Panc1 (cell line): Measurements from ENCODE around the gene BCL2. TPM values are rescaled to one million over a fixed set of nuclear protein-coding genes. Genes with fewer than 3 reads are reported as not detected.

Source experiments
- ATAC-seq: fragments of 200-7000 bp; cut with Tn5 transposase; 2 replicates; pipeline ENCODE4 v1.9.1; 2020; ENCODE audit warnings: mild to moderate bottlenecking, moderate library complexity
- BruUV-seq: library from RNA; stranded (reverse); fragments of 400-500 nt; replicated peaks from 2 replicates; lab custom pipeline; 2021; lab: Mats Ljungman, UMichigan
- CTCF ChIA-PET: fragments of 300-600 bp; sonication (Branson Sonifier 250); formaldehyde crosslinking; loops from one replicate; lab custom pipeline; 2022; ENCODE audit warnings: antibody characterized with exemption; lab: Charles Lee
- POLR2A ChIA-PET: fragments of 300-600 bp; sonication (Branson Sonifier 250); formaldehyde crosslinking; loops from one replicate; lab custom pipeline; 2022; ENCODE audit warnings: antibody characterized with exemption; lab: Charles Lee
- DNase-seq: peaks from one replicate; pipeline ENCODE4 v3.0.0-alpha.2; 2010; ENCODE audit warnings: low read depth, low spot score
- H3K27ac ChIP-seq: 2 replicates; pipeline ENCODE4 v1.5.1; 2011; ENCODE audit warnings: mild to moderate bottlenecking, low read length, inconsistent platforms
- H3K27me3 ChIP-seq: fragments of 200-500 bp; sonication (Bioruptor generic); 2 replicates; pipeline ENCODE4 v1.6.0; 2014; ENCODE audit warnings: low read length, inconsistent platforms; ENCODE audit not compliant: control insufficient read depth, insufficient read depth
- H3K36me3 ChIP-seq: fragments of 200-500 bp; sonication (Bioruptor generic); 2 replicates; pipeline ENCODE4 v1.5.1; 2014; ENCODE audit warnings: inconsistent platforms, mild to moderate bottlenecking, low read length, moderate library complexity; ENCODE audit not compliant: control insufficient read depth, insufficient read depth
- H3K4me1 ChIP-seq: 2 replicates; pipeline ENCODE4 v1.5.1; 2011; ENCODE audit warnings: inconsistent platforms, mild to moderate bottlenecking, low read length, moderate library complexity; ENCODE audit not compliant: control insufficient read depth, insufficient read depth
- H3K4me3 ChIP-seq, 2 experiments: 2 replicates each; pipeline ENCODE4 v1.5.1; 2011 to 2012; ENCODE audit warnings: low read depth in 2 of 2, low read length in 2 of 2, mild to moderate bottlenecking in 2 of 2, inconsistent platforms in 1 of 2, moderate library complexity in 1 of 2
- H3K9me3 ChIP-seq: fragments of 200-500 bp; sonication (Bioruptor generic); 2 replicates; pipeline ENCODE4 v1.5.1; 2014; ENCODE audit warnings: low read depth, mild to moderate bottlenecking, inconsistent platforms, low read length, moderate library complexity; ENCODE audit not compliant: control insufficient read depth, insufficient read depth
- CTCF ChIP-seq: fragments of 450-650 bp; IDR thresholded peaks from 2 replicates; pipeline ENCODE4 v1.5.1; 2017; ENCODE audit warnings: mild to moderate bottlenecking
- POLR2AphosphoS5 ChIP-seq: IDR thresholded peaks from 2 replicates; pipeline ENCODE4 v1.6.1; 2012; ENCODE audit warnings: mild to moderate bottlenecking, low read depth, low read length, moderate library complexity
- REST ChIP-seq, 2 experiments: IDR thresholded peaks; 2 replicates each; pipeline ENCODE4 v1.6.1; 2011 to 2012; ENCODE audit warnings: low read depth in 2 of 2, control low read depth in 1 of 2, low read length in 1 of 2, mild to moderate bottlenecking in 1 of 2, moderate library complexity in 1 of 2; ENCODE audit not compliant: insufficient read depth in 1 of 2
- SIN3A ChIP-seq: IDR thresholded peaks from 2 replicates; pipeline ENCODE4 v1.6.1; 2012; ENCODE audit warnings: low read depth, mild to moderate bottlenecking, low read length, moderate library complexity, borderline replicate concordance; ENCODE audit not compliant: insufficient read depth
- TCF7L2 ChIP-seq: IDR thresholded peaks from 2 replicates; pipeline ENCODE4 v1.6.1; 2011; ENCODE audit warnings: mild to moderate bottlenecking, low read depth, low read length, inconsistent platforms
- in situ Hi-C: cut with HindIII; loops from 2 replicates; pipeline ENCODE4 v1.10.0; 2016; ENCODE audit warnings: low sequenced_read_pairs, low pct_unique_long_range_greater_than_20kb
- intact Hi-C: fragments of 100-400 bp; cut with micrococcal nuclease; formaldehyde crosslinking; loops from one replicate; pipeline ENCODE4 v1.10.0; 2022; ENCODE audit not compliant: unreplicated experiment
- total RNA-seq: library from RNA; stranded (reverse); gene quantifications from one replicate; pipeline ENCODE4 v1.2.1, GENCODE V29; 2021; ENCODE audit not compliant: unreplicated experiment

BCL2 gene
- total RNA-seq, 1 experiment from 2014 or later, result 0.72 TPM

GRCh38 chr18:63311118-63312018, 8.2 kb downstream of the BCL2 start:
- ATAC-seq, result no peak
- CTCF ChIA-PET, result no interaction called here
- POLR2A ChIA-PET, result no interaction called here
- Histone ChIP-seq H3K4me1 (no peaks in the 10 kb centered on the region), H3K4me3 (no peak overlapping the region), H3K9me3 (no peaks in the 10 kb centered on the region), H3K36me3 (no peaks in the 10 kb centered on the region), H3K27ac (no peak overlapping the region), H3K27me3 (peaks cover 8% of the 10 kb centered on the region)
- no peak for DNase-seq
- in situ Hi-C loops (no loop called here), intact Hi-C loops (no loop called here)
- no TSS peak for BruUV-seq
- TF ChIP-seq SIN3A, result no peak
- no peak for TF ChIP-seq TCF7L2
- no peak for TF ChIP-seq CTCF
- no peak for TF ChIP-seq POLR2AphosphoS5
- no peak for TF ChIP-seq REST (IDR thresholded peaks at IDR 0.05; ENCODE audit: insufficient read depth in 1 of 2, low read depth in 2 of 2, low read length in 1 of 2)

GRCh38 chr18:63309422-63309821, 10.1 kb downstream of the BCL2 start:
- DNase-seq (no peak), ATAC-seq (no peak)
- intact Hi-C loops, result no loop called here
- in situ Hi-C loops, result no loop called here
- peaks cover 6% of the 10 kb centered on the region for H3K27me3 ChIP-seq
- TF ChIP-seq SIN3A, result no peak
- TF ChIP-seq REST (IDR thresholded peaks at IDR 0.05; ENCODE audit: insufficient read depth in 1 of 2, low read depth in 2 of 2, low read length in 1 of 2), result no peak
- TF ChIP-seq POLR2AphosphoS5, result no peak
- TF ChIP-seq CTCF, result no peak
- TF ChIP-seq TCF7L2, result no peak
- CTCF ChIA-PET, result no interaction called here
- H3K36me3 ChIP-seq, result no peaks in the 10 kb centered on the region
- no TSS peak for BruUV-seq
- POLR2A ChIA-PET, result no interaction called here
- no peaks in the 10 kb centered on the region for H3K9me3 ChIP-seq
- H3K27ac ChIP-seq, result no peak overlapping the region
- H3K4me3 ChIP-seq, result no peak overlapping the region
- no peaks in the 10 kb centered on the region for H3K4me1 ChIP-seq
